ENCODE measurements around the gene OLFM1. TPM values are rescaled to one million over a fixed set of nuclear protein-coding genes. Genes with fewer than 3 reads are reported as not detected.
"Not testable (repeated sequence)": the region's sequence is repeated elsewhere in the genome, so short reads cannot be mapped to it uniquely, and the experiment has no call there.

Gene OLFM1
- total RNA-seq, 1 experiment from 2014 or later: 0.44 TPM

GRCh38 chr9:135060461-135061116, 26.9 kb upstream of the OLFM1 start:
- ATAC-seq: no peak
- intact Hi-C loops (cut with micrococcal nuclease): no loop called here
- TF ChIP-seq EZH2phosphoT487 (IDR thresholded peaks at IDR 0.05; ENCODE audit: borderline replicate concordance, low read length): no peak
- TF ChIP-seq CTCF (conservative IDR thresholded peaks at IDR 0.05; ENCODE audit: low read depth, low read length): no peak
- TF ChIP-seq EZH2 (IDR thresholded peaks at IDR 0.05; ENCODE audit: low read length, unreplicated experiment): no peak

GRCh38 chr9:135061441-135061840, 26.0 kb upstream of the OLFM1 start:
- no peaks in the 10 kb centered on the region for H3K4me1 ChIP-seq (ENCODE audit: insufficient read depth, low read length)
- no peaks in the 10 kb centered on the region for H3K36me3 ChIP-seq (ENCODE audit: low read depth, low read length)
- no peaks in the 10 kb centered on the region for H3F3A ChIP-seq (ENCODE audit: low read length, unreplicated experiment)
- DNase-seq (no peak), ATAC-seq (no peak)
- H2AFZ ChIP-seq (ENCODE audit: low read length): no peak overlapping the region
- no peaks in the 10 kb centered on the region for H3K79me2 ChIP-seq (ENCODE audit: low read length)
- H3K4me2 ChIP-seq (ENCODE audit: low read length): no peak overlapping the region
- no TSS peak for BruUV-seq (replicated peaks)
- POLR2A ChIA-PET (ENCODE audit: unreplicated experiment): no interaction called here
- 0 out of 2 replicates have a peak, but pooled peaks cover 9% of the 10 kb centered on the region for H3K27me3 ChIP-seq (ENCODE audit: low read length)
- intact Hi-C loops (cut with micrococcal nuclease): no loop called here
- no peaks in the 10 kb centered on the region for H4K20me1 ChIP-seq (ENCODE audit: low read length)
- H3K9me3 ChIP-seq (ENCODE audit: low read length): no peaks in the 10 kb centered on the region
- TF ChIP-seq EZH2 (IDR thresholded peaks at IDR 0.05; ENCODE audit: low read length, unreplicated experiment) (no peak), CTCF (conservative IDR thresholded peaks at IDR 0.05; ENCODE audit: low read depth, low read length) (no peak), EZH2phosphoT487 (IDR thresholded peaks at IDR 0.05; ENCODE audit: borderline replicate concordance, low read length) (no peak)
- H3K27ac ChIP-seq (ENCODE audit: low read length): no peak overlapping the region
- H3K9me2 ChIP-seq (replicated peaks; ENCODE audit: low read length): no peaks in the 10 kb centered on the region
- no peak overlapping the region for H3K4me3 ChIP-seq (ENCODE audit: low read length)
- H3K9ac ChIP-seq (ENCODE audit: low read length): no peak overlapping the region
- CTCF ChIA-PET: no interaction called here

More at GRCh38 chr9:135060461-135061116, 26.9 kb upstream of the OLFM1 start:
- Histone ChIP-seq H3K4me2 (ENCODE audit: low read length) (no peak overlapping the region), H3K27me3 (ENCODE audit: low read length) (0 out of 2 replicates have a peak, but pooled peaks cover 9% of the 10 kb centered on the region), H2AFZ (ENCODE audit: low read length) (no peak overlapping the region), H3K27ac (ENCODE audit: low read length) (no peak overlapping the region), H3K4me1 (ENCODE audit: insufficient read depth, low read length) (no peaks in the 10 kb centered on the region), H4K20me1 (ENCODE audit: low read length) (no peaks in the 10 kb centered on the region), H3K4me3 (ENCODE audit: low read length) (no peak overlapping the region), H3F3A (ENCODE audit: low read length, unreplicated experiment) (no peaks in the 10 kb centered on the region), H3K9me3 (ENCODE audit: low read length) (no peaks in the 10 kb centered on the region), H3K9me2 (replicated peaks; ENCODE audit: low read length) (no peaks in the 10 kb centered on the region), H3K79me2 (ENCODE audit: low read length) (no peaks in the 10 kb centered on the region), H3K36me3 (ENCODE audit: low read depth, low read length) (no peaks in the 10 kb centered on the region), H3K9ac (ENCODE audit: low read length) (no peak overlapping the region)
- DNase-seq: no peak
- ChIA-PET POLR2A (ENCODE audit: unreplicated experiment) (no interaction called here), CTCF (no interaction called here)
- no TSS peak for BruUV-seq (replicated peaks)

GRCh38 chr9:135062254-135062653, 25.2 kb upstream of the OLFM1 start:
- CTCF ChIA-PET: no interaction called here
- Histone ChIP-seq H3K9me3 (ENCODE audit: low read length) (no peaks in the 10 kb centered on the region), H3K9ac (ENCODE audit: low read length) (no peak overlapping the region), H3F3A (ENCODE audit: low read length, unreplicated experiment) (no peaks in the 10 kb centered on the region), H3K27me3 (ENCODE audit: low read length) (0 out of 2 replicates have a peak, but pooled peaks cover 9% of the 10 kb centered on the region), H3K4me3 (ENCODE audit: low read length) (no peak overlapping the region), H3K4me1 (ENCODE audit: insufficient read depth, low read length) (no peaks in the 10 kb centered on the region), H3K79me2 (ENCODE audit: low read length) (no peaks in the 10 kb centered on the region), H3K27ac (ENCODE audit: low read length) (no peak overlapping the region), H2AFZ (ENCODE audit: low read length) (no peak overlapping the region), H3K4me2 (ENCODE audit: low read length) (no peak overlapping the region), H4K20me1 (ENCODE audit: low read length) (no peaks in the 10 kb centered on the region), H3K9me2 (replicated peaks; ENCODE audit: low read length) (no peaks in the 10 kb centered on the region), H3K36me3 (ENCODE audit: low read depth, low read length) (no peaks in the 10 kb centered on the region)
- ATAC-seq (no peak), DNase-seq (no peak)
- POLR2A ChIA-PET (ENCODE audit: unreplicated experiment): no interaction called here
- BruUV-seq (replicated peaks): no TSS peak
- intact Hi-C loops (cut with micrococcal nuclease): no loop called here
- TF ChIP-seq CTCF (conservative IDR thresholded peaks at IDR 0.05; ENCODE audit: low read depth, low read length) (no peak), EZH2phosphoT487 (IDR thresholded peaks at IDR 0.05; ENCODE audit: borderline replicate concordance, low read length) (no peak), EZH2 (IDR thresholded peaks at IDR 0.05; ENCODE audit: low read length, unreplicated experiment) (no peak)

GRCh38 chr9:135063466-135063865, 24.0 kb upstream of the OLFM1 start:
- intact Hi-C loops (cut with micrococcal nuclease); ATAC-seq; H3K36me3 ChIP-seq (ENCODE audit: low read depth, low read length); H3K27ac ChIP-seq (ENCODE audit: low read length); H3K9ac ChIP-seq (ENCODE audit: low read length); CTCF ChIA-PET; H2AFZ ChIP-seq (ENCODE audit: low read length); BruUV-seq (replicated peaks); DNase-seq; H3K4me1 ChIP-seq (ENCODE audit: insufficient read depth, low read length); H4K20me1 ChIP-seq (ENCODE audit: low read length); H3K27me3 ChIP-seq (ENCODE audit: low read length); H3K4me2 ChIP-seq (ENCODE audit: low read length); POLR2A ChIA-PET (ENCODE audit: unreplicated experiment); H3K9me3 ChIP-seq (ENCODE audit: low read length); H3K9me2 ChIP-seq (replicated peaks; ENCODE audit: low read length); H3K79me2 ChIP-seq (ENCODE audit: low read length); H3K4me3 ChIP-seq (ENCODE audit: low read length); H3F3A ChIP-seq (ENCODE audit: low read length, unreplicated experiment): not testable (repeated sequence)

All from PC-3 (cell line).